H1 (cell line): ENCODE results near the gene TXLNA. TPM values are rescaled to one million over a fixed set of nuclear protein-coding genes. Genes with fewer than 3 reads are reported as not detected.

Experiments used
- CTCF ChIA-PET: fragments of 300-600 bp; sonication (Branson Sonifier 250); formaldehyde crosslinking; loops from one replicate; lab custom pipeline; 2021; ENCODE audit not compliant: partially characterized antibody; lab: Charles Lee
- POLR2A ChIA-PET: fragments of 300-600 bp; sonication (Branson Sonifier 250); formaldehyde crosslinking; loops from one replicate; lab custom pipeline; 2021; ENCODE audit warnings: inconsistent platforms; ENCODE audit not compliant: partially characterized antibody; lab: Charles Lee
- DNase-seq, 2 experiments: peaks; one replicate each; pipeline versions ENCODE4 v3.0.0 to v3.0.0-alpha.2; 2010 to 2022; ENCODE audit warnings: low spot score in 2 of 2, low read depth in 1 of 2, mixed read lengths in 1 of 2
- FAIRE-seq: peaks from 2 replicates; lab custom pipeline; 2011; peaks lifted over from hg19 to GRCh38; lab: Jason Lieb, UNC
- H2AFZ ChIP-seq: 2 replicates; pipeline ENCODE4 v1.8.1; 2012; ENCODE audit warnings: low read length, inconsistent platforms
- H2AK5ac ChIP-seq: 2 replicates; pipeline ENCODE4 v1.6.1; 2013; ENCODE audit warnings: low read depth, low read length
- H2BK120ac ChIP-seq: replicated peaks from 2 replicates; pipeline ENCODE3; 2013; ENCODE audit warnings: low read depth, low read length, inconsistent platforms
- H2BK12ac ChIP-seq: 2 replicates; pipeline ENCODE4 v1.6.1; 2013; ENCODE audit warnings: low read depth, low read length
- H2BK15ac ChIP-seq: 2 replicates; pipeline ENCODE4 v1.6.1; 2013; ENCODE audit warnings: low read length
- H2BK20ac ChIP-seq: 2 replicates; pipeline ENCODE4 v1.6.1; 2013; ENCODE audit warnings: low read length
- H2BK5ac ChIP-seq: 2 replicates; pipeline ENCODE4 v1.6.1; 2013; ENCODE audit warnings: low read depth, low read length
- H3K14ac ChIP-seq: 2 replicates; pipeline ENCODE4 v1.6.1; 2013; ENCODE audit warnings: inconsistent platforms; ENCODE audit not compliant: insufficient read length
- H3K18ac ChIP-seq: 2 replicates; pipeline ENCODE4 v1.6.1; 2013; ENCODE audit warnings: low read length; ENCODE audit errors: extremely low read depth
- H3K23ac ChIP-seq: 2 replicates; pipeline ENCODE4 v1.6.1; 2013; ENCODE audit warnings: inconsistent platforms; ENCODE audit not compliant: insufficient read length
- H3K23me2 ChIP-seq: 2 replicates; pipeline ENCODE4 v1.6.1; 2013; ENCODE audit warnings: low read depth, low read length
- H3K27ac ChIP-seq: 2 replicates; pipeline ENCODE4 v1.6.1; 2011; ENCODE audit warnings: low read depth, low read length, inconsistent platforms
- H3K27me3 ChIP-seq, 4 experiments: replicated peaks in 1 of 4; 1 replicate in 1 of 4; 2 replicates in 3 of 4; pipeline versions ENCODE4 v1.6.1 to v1.8.1; 2011 to 2013; ENCODE audit warnings: low read length in 3 of 4, mild to moderate bottlenecking in 3 of 4, inconsistent platforms in 2 of 4, mixed read lengths in 2 of 4, moderate library complexity in 1 of 4; ENCODE audit not compliant: control insufficient read depth in 3 of 4, insufficient read depth in 3 of 4; ENCODE audit errors: extremely low read depth in 1 of 4
- H3K36me3 ChIP-seq, 4 experiments: 2 replicates each; pipeline versions ENCODE4 v1.6.1 to v1.8.1; 2011 to 2013; ENCODE audit warnings: mild to moderate bottlenecking in 4 of 4, low read length in 3 of 4, moderate library complexity in 2 of 4, control low read depth in 1 of 4, inconsistent platforms in 1 of 4; ENCODE audit not compliant: insufficient read depth in 4 of 4, control insufficient read depth in 2 of 4
- H3K4ac ChIP-seq: replicated peaks from 2 replicates; pipeline ENCODE3; 2013; ENCODE audit warnings: low read length, low read depth, mixed read lengths, inconsistent platforms; ENCODE audit not compliant: insufficient read length
- H3K4me1 ChIP-seq, 4 experiments: replicated peaks in 1 of 4; 1 replicate in 1 of 4; 2 replicates in 3 of 4; pipeline versions ENCODE4 v1.6.1 to v1.8.1; 2011 to 2013; ENCODE audit warnings: low read length in 3 of 4, inconsistent platforms in 2 of 4, mixed read lengths in 1 of 4; ENCODE audit not compliant: insufficient read depth in 4 of 4, control insufficient read depth in 3 of 4
- H3K4me2 ChIP-seq, 2 experiments: 2 replicates each; pipeline versions ENCODE4 v1.6.1 to v1.8.1; 2011 to 2013; ENCODE audit warnings: low read depth in 2 of 2, low read length in 2 of 2, control low read depth in 1 of 2, inconsistent platforms in 1 of 2, mild to moderate bottlenecking in 1 of 2; ENCODE audit not compliant: insufficient read depth in 1 of 2
- H3K4me3 ChIP-seq, 4 experiments: fragments of 200-600, 300-600 bp in 1 of 4; sonication (generic), shearing (Covaris generic), sonication (Bioruptor Twin) in 1 of 4; 2 replicates each; pipeline versions ENCODE4 v1.5.1 to v1.8.1; 2011 to 2016; ENCODE audit warnings: low read length in 4 of 4, low read depth in 3 of 4, control low read depth in 2 of 4, inconsistent platforms in 2 of 4, mild to moderate bottlenecking in 2 of 4, mixed read lengths in 1 of 4, moderate library complexity in 1 of 4; ENCODE audit not compliant: insufficient read depth in 2 of 4; ENCODE audit errors: extremely low read depth in 1 of 4
- H3K56ac ChIP-seq: replicated peaks from 2 replicates; pipeline ENCODE3; 2013; ENCODE audit warnings: low read depth, mild to moderate bottlenecking, mixed read lengths, low read length, inconsistent platforms; ENCODE audit not compliant: insufficient read length
- H3K79me1 ChIP-seq: 2 replicates; pipeline ENCODE4 v1.6.1; 2013; ENCODE audit warnings: low read depth, low read length, control low read depth
- H3K79me2 ChIP-seq, 2 experiments: 2 replicates each; pipeline versions ENCODE4 v1.6.1 to v1.8.1; 2012 to 2013; ENCODE audit warnings: low read length in 2 of 2, mild to moderate bottlenecking in 2 of 2, inconsistent platforms in 1 of 2; ENCODE audit not compliant: insufficient read depth in 2 of 2, control insufficient read depth in 1 of 2
- H3K9ac ChIP-seq, 4 experiments: replicated peaks in 1 of 4; 1 replicate in 1 of 4; 2 replicates in 3 of 4; pipeline versions ENCODE4 v1.6.1 to v1.8.1; 2011 to 2013; ENCODE audit warnings: low read depth in 3 of 4, low read length in 3 of 4, control low read depth in 2 of 4, mild to moderate bottlenecking in 2 of 4, moderate library complexity in 2 of 4, inconsistent platforms in 1 of 4; ENCODE audit errors: extremely low read depth in 1 of 4
- H3K9me3 ChIP-seq, 2 experiments: 2 replicates each; pipeline versions ENCODE4 v1.6.1 to v1.8.1; 2012 to 2013; ENCODE audit warnings: mild to moderate bottlenecking in 2 of 2, moderate library complexity in 2 of 2, control low read depth in 1 of 2, inconsistent platforms in 1 of 2, low read depth in 1 of 2, low read length in 1 of 2, mixed read lengths in 1 of 2; ENCODE audit not compliant: insufficient read depth in 2 of 2
- H4K20me1 ChIP-seq, 2 experiments: replicated peaks in 1 of 2; 2 replicates each; pipeline versions ENCODE3 to v1.8.1; 2011 to 2013; ENCODE audit warnings: inconsistent platforms in 2 of 2, low read length in 2 of 2, mild to moderate bottlenecking in 1 of 2; ENCODE audit not compliant: insufficient read depth in 2 of 2, control insufficient read depth in 1 of 2
- H4K5ac ChIP-seq: 2 replicates; pipeline ENCODE4 v1.6.1; 2013; ENCODE audit warnings: low read length, low read depth, mixed read lengths, inconsistent platforms; ENCODE audit not compliant: insufficient read length
- H4K8ac ChIP-seq: 2 replicates; pipeline ENCODE4 v1.8.0; 2013; ENCODE audit warnings: mild to moderate bottlenecking, moderate library complexity, low read length, inconsistent platforms; ENCODE audit not compliant: insufficient read depth; ENCODE audit errors: extremely low read depth
- H4K91ac ChIP-seq: replicated peaks from 2 replicates; pipeline ENCODE3; 2013; ENCODE audit warnings: low read length, mixed read lengths, inconsistent platforms; ENCODE audit not compliant: insufficient read length
- CHD2 ChIP-seq: IDR thresholded peaks from 2 replicates; pipeline ENCODE4 v1.6.1; 2012; ENCODE audit warnings: low read length, improper control_type of control experiment
- CTBP2 ChIP-seq: IDR thresholded peaks from 2 replicates; pipeline ENCODE4 v1.7.0; 2011; ENCODE audit warnings: borderline replicate concordance, mild to moderate bottlenecking, moderate library complexity, mixed read lengths, low read length; ENCODE audit not compliant: insufficient read depth, insufficient read length
- HDAC2 ChIP-seq, 2 experiments: fragments of 300-600 bp in 1 of 2; sonication (generic) in 1 of 2; IDR thresholded peaks; 2 replicates each; pipeline ENCODE4 v1.6.1; 2011 to 2012; ENCODE audit warnings: low read depth in 2 of 2, low read length in 2 of 2, mild to moderate bottlenecking in 2 of 2, moderate library complexity in 2 of 2, borderline replicate concordance in 1 of 2, inconsistent platforms in 1 of 2
- HDAC6 ChIP-seq: IDR thresholded peaks from one replicate; pipeline ENCODE4 v1.7.1; 2012; ENCODE audit warnings: low read depth, mild to moderate bottlenecking, inconsistent platforms, low read length, moderate library complexity
- KDM5A ChIP-seq: fragments of 200-600 bp; IDR thresholded peaks from 2 replicates; pipeline ENCODE4 v1.7.1; 2012; ENCODE audit warnings: mild to moderate bottlenecking, low read length, inconsistent platforms, mixed read lengths
- POLR2A ChIP-seq, 2 experiments: IDR thresholded peaks; 1 replicate in 1 of 2; 2 replicates in 1 of 2; pipeline ENCODE4 v1.6.1; 2011; ENCODE audit warnings: low read depth in 2 of 2, low read length in 2 of 2, mild to moderate bottlenecking in 2 of 2; ENCODE audit errors: control extremely low read depth in 1 of 2
- POLR2AphosphoS5 ChIP-seq: IDR thresholded peaks from 2 replicates; pipeline ENCODE4 v1.6.1; 2011; ENCODE audit warnings: low read depth, low read length
- RBBP5 ChIP-seq: IDR thresholded peaks from 2 replicates; pipeline ENCODE4 v1.7.1; 2012; ENCODE audit warnings: low read depth, mild to moderate bottlenecking, inconsistent platforms, low read length, moderate library complexity, borderline replicate concordance
- RNF2 ChIP-seq: fragments of 200-900, 300-1000 bp; sonication (generic); IDR thresholded peaks from 2 replicates; pipeline ENCODE4 v1.7.1; 2016; ENCODE audit warnings: borderline replicate concordance, low read depth, mild to moderate bottlenecking, antibody characterized with exemption, low read length; ENCODE audit not compliant: poor library complexity, severe bottlenecking; ENCODE audit errors: missing control alignments
- SIRT6 ChIP-seq: IDR thresholded peaks from one replicate; pipeline ENCODE4 v1.7.1; 2012; ENCODE audit warnings: low read length, inconsistent platforms
- WGBS, 2 experiments: shearing (Covaris generic) in 1 of 2; methylation state at CpG; one replicate each; pipeline versions ENCODE4 v1.1.6 to v1.1.7; 2013 to 2015; ENCODE audit warnings: low lambda C conversion rate in 2 of 2, mixed read lengths in 2 of 2, inconsistent platforms in 1 of 2, low coverage in 1 of 2, missing lambda C conversion rate in 1 of 2; ENCODE audit not compliant: insufficient replicate concordance in 2 of 2, insufficient coverage in 1 of 2, insufficient read length in 1 of 2; ENCODE audit errors: extremely low coverage in 1 of 2, missing lambda C conversion rate in 1 of 2; 5-methylcytosine and 5-hydroxymethylcytosine counted together
- polyA plus RNA-seq, 7 experiments: library from polyadenylated mRNA; depleted of rRNA in 3 of 7; stranded (reverse) in 5 of 7; unstranded in 2 of 7; fragments of >200 nt in 5 of 7; fragments of 200-250 nt in 2 of 7; gene quantifications; 1 replicate in 5 of 7; 2 replicates in 1 of 7; 4 replicates in 1 of 7; pipeline versions ENCODE4 v1.2.1 to v1.2.3, GENCODE V29; 2011 to 2013; ENCODE audit warnings: missing spikeins in 2 of 7, mixed read lengths in 2 of 7
- total RNA-seq: library from RNA; stranded (reverse); fragmentation: NEBNext Ultra II Directional; extraction: Animal tissue kit (Norgen Biotek cat#: 25700); gene quantifications from 2 replicates; pipeline ENCODE4 v1.2.1, GENCODE V29; 2021

The TXLNA gene
- total and polyA plus RNA-seq, 2 of the 8 experiments (the other 6 are each of a cell fraction or from before 2014, with no cell fraction given): 31.3 to 46.9 TPM

GRCh38 chr1:32240140-32240951, 60.9 kb downstream of the TXLNA start:
- Histone ChIP-seq H4K20me1 (no peaks in the 10 kb centered on the region), H2BK20ac (no peak overlapping the region), H2AK5ac (no peak overlapping the region), H3K23me2 (peaks cover 16% of the 10 kb centered on the region), H3K56ac (peak overlapping the region; percentile 49), H3K4me1 (peaks cover 0 to 7% (median 3%) of the 10 kb centered on the region in 4 experiments; a peak in 3 of 7 replicates), H3K79me2 (no peaks in the 10 kb centered on the region), H2BK15ac (peak overlapping the region; percentile 98; the same call in 1 of the 2 replicates), H3K36me3 (no peaks in the 10 kb centered on the region; a peak in 1 of 8 replicates), H3K79me1 (no peaks in the 10 kb centered on the region), H3K27me3 (no peaks in the 10 kb centered on the region; a peak in 1 of 7 replicates), H3K23ac (no peak overlapping the region), H3K9me3 (no peaks in the 10 kb centered on the region), H3K9ac (peak overlapping the region; percentile 63 to 79 (median 72)), H4K8ac (peak overlapping the region; percentile 87; the same call in 1 of the 2 replicates), H2AFZ (peak overlapping the region; percentile 62; the same call in 1 of the 2 replicates), H3K4ac (peak overlapping the region; percentile 90), H2BK5ac (peak overlapping the region; percentile 96), H3K18ac (peak overlapping the region; percentile 99), H2BK120ac (no peak overlapping the region), H2BK12ac (peak overlapping the region; percentile 95; the same call in 1 of the 2 replicates), H3K4me2 (peak overlapping the region; percentile 84 to 92), H4K5ac (peak overlapping the region; percentile 87), H3K27ac (peak overlapping the region; percentile 55), H3K4me3 (peak overlapping the region; percentile 65 to 91 (median 68)), H3K14ac (no peak overlapping the region), H4K91ac (peak overlapping the region; percentile 96)
- FAIRE-seq (no peak), DNase-seq (peak; percentile 85 to 96)
- 2% methylated on average over 57 of the region's 62 CpGs; no CpG with 5 or more reads in 1 of the 2 experiments for WGBS, 2 experiments
- ChIA-PET CTCF (interaction anchor here (0.6 to 7.3 kb wide), 24 partner anchors 7 to 457 kb away, joined by 3 to 70 read pairs (median 4); partner anchors contain the start of genes FAM167B, IQCC and LCK), POLR2A (interaction anchor here (0.7 to 9.1 kb wide), 41 partner anchors 9 to 296 kb away, joined by 3 to 73 read pairs (median 5); partner anchors contain the start of genes BSDC1, CCDC28B, EIF3I and HDAC1)
- no peak for TF ChIP-seq CHD2
- TF ChIP-seq POLR2AphosphoS5: peak; percentile 81
- TF ChIP-seq KDM5A: no peak
- TF ChIP-seq POLR2A (IDR thresholded peaks at IDR 0.05; ENCODE audit: control extremely low read depth in 1 of 2, low read depth in 2 of 2, low read length in 2 of 2): peak in 1 of 2 experiments; percentile 73; a peak in 2 of 3 replicates
- peak in 1 of 2 experiments; percentile 35; a peak in 1 of 4 replicates for TF ChIP-seq HDAC2 (IDR thresholded peaks at IDR 0.05; ENCODE audit: borderline replicate concordance in 1 of 2, low read depth in 2 of 2, low read length in 2 of 2)
- no peak for TF ChIP-seq HDAC6
- peak; percentile 21 for TF ChIP-seq CTBP2
- TF ChIP-seq SIRT6: no peak
- no peak for TF ChIP-seq RNF2
- TF ChIP-seq RBBP5: peak; percentile 83; the same call in 1 of the 2 replicates
